GM21390 (cell line): Measurements from ENCODE around the gene ENPP3.

ENCODE experiments used
- ATAC-seq: cut with Tn5 transposase; IDR thresholded peaks from one replicate; pipeline ENCODE4 v1.9.1; 2021; ENCODE audit not compliant: unreplicated experiment

Gene ENPP3

DNA sequence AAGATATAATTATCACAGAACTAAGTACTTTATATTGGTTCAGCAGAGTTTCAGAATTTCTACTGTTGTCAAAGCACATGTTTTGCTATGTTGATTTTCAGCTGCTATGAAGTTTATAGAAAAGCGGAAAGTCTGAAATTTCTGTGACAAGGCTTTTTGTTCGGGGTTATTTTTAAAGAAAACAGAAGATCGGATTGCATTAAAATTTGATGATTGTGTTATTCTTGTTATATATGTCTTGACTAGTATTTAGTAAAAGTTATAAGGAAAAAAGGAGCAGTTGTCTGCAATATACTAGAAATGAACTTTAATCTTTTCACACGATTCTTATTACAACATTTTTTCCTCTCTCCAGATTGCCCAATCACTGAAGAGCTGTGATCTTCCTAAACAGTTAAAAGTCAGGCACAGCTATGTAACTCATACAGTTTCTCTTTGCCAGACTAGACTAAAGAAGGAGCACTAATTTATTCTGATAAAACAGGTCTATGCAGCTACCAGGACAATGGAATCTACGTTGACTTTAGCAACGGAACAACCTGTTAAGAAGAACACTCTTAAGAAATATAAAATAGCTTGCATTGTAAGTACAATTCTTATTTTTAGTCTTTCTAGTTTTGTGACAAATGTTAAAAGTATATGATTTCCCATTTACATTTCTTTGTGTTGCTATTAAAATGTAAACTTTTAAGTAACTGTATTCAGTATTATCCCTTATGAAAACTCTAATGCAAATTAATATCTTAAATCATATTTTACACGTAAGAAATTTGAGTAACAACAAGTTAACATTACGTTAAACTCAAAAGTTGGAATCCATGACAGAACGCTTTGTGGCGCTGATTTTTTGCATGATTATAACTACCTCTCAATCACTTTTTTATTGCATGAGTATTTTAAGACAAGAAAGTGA lies at the start of gene ENPP3:
Gene ENPP3, plus strand, starts transcription at position 423 of the 913 bp plus-strand sequence. Its CDS starts 83 bp downstream, at position 506.
- ATAC-seq: no peak

DNA sequence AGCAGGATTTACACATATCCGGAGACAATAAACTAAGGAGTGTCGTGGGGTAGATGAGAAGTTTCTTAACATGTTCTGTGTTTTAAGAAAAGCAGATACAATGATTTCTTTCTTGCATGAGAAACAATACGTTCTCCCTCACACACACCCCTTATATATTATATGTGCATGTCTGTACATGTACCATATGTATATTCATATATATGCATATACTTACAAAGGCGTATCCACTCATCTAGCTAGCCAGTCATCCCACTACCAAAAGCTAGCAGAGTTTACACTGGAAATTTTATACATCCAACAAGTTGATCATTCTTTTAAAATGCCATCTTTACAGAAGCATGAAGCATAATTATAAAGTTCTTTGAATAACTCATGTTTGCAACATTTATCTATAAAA lies 49.2 kb upstream of the ENPP3 start:
- no peak for ATAC-seq

DNA sequence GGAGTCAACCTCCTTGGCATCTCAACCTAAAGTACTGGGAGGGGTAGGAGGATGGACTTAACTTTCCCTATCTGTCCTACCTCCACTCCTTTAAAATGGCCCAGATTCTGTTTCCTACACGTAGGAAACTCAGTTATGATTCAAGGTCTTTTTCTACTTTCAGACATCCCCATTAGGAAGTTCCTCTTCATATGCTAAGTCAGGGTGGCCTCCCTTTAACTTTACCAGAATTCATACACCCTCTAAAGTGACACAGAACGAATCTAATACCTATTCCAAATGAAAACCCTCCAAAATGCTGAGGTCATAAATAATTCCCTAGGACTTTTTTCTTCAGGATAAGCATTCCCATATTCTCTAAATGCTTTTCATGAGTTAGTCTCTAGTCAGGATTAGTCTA lies 48.5 kb upstream of the ENPP3 start:
- ATAC-seq: no peak

DNA sequence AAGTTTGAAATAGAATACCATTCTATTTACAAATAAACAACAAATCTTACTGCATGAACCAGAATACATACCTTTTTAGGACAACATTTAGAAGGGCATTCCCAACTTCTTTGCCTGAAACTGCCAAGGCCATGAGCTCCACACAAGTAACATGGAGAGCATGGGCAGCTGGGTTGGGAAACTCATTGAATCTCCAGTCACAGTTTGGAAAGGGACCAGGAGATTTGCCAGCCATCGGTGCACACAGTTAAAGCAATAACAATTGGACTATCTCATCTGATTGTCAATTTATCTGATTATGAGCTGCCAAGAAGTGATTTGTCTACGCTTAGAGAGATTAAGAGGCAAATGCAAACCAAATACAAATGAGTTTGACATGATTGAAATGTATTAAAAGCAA lies 44.2 kb upstream of the ENPP3 start:
- no peak for ATAC-seq

DNA sequence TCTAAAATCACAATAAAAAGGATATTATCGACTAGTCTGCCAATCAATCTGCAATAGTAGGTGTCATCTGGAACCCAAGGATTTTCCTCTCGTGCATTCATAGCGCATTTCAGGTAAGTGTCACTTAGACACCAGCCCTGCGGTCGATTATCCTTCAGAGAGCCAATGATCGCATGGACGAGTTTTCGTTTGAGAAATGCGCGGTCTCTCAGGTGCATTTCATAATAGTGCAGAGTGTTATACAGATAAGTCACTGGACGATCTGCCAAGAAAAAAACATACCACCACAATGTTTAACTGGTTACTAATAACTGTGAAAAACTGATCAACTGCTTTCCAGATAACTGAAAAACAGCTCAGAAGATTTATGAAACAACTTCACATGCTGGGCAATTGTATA lies 43.0 kb upstream of the ENPP3 start:
- no peak for ATAC-seq

DNA sequence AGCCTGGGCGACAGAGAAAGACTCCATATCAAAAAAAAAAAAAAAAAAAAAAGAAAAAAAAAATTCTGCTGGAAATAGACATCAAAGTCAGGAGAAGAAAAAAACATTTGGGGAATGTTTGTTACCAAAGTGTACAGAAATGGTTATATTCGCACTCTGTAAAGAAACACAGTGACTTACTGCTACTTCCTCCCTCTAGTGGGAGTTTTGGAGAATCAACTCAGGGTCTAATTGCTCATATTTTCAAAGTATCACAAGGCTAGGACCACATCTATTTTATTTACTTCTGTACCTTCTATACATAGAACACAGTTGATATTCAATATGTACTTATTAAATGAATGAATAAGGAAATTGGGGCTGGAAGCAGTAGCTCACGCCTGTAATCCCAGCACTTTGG lies 39.7 kb upstream of the ENPP3 start:
- no peak for ATAC-seq

DNA sequence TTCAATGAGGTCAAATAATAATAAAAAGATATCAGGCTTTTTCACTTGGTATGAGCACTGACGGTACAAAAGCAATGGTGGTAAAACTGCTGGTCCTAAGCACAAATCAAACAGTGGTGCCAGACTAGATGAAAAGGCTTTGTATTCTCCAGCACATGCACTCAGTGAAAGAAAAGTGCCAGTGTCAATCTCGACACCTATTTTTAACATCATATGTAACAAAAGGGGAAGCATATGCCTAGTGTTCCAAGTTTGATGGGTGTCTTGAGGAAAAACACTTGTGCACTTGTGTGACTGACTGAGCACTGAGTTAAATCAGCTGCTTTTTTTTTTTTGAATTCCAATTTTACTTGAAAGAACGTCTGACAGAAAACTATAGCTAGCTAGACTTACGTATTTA lies 36.4 kb upstream of the ENPP3 start:
- no peak for ATAC-seq

DNA sequence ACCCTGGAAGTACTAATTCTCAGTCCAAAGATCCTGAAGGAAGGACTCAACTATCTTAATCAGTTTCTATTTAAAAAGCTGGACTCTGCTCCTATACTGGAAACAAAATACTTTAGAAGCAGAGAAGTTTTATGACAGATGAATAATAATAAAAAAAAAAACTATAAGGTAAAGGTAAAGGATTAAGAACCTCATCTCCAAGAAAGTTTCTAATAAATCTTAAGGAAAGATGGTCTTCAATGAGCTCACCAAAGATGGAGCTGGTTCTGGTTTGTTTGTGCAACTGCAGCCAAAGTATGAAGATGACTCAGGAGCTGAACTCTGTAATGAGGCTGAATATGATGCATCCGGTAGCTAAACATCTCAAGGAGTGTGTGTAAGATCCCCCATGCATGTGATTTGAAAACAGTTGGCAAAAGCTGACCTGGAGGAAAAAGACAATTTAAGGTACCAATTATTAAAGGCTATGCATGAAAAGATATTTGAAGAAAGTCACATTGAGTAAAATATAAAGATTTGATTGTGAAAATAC lies 34.3 kb upstream of the ENPP3 start:
- ATAC-seq: no peak

DNA sequence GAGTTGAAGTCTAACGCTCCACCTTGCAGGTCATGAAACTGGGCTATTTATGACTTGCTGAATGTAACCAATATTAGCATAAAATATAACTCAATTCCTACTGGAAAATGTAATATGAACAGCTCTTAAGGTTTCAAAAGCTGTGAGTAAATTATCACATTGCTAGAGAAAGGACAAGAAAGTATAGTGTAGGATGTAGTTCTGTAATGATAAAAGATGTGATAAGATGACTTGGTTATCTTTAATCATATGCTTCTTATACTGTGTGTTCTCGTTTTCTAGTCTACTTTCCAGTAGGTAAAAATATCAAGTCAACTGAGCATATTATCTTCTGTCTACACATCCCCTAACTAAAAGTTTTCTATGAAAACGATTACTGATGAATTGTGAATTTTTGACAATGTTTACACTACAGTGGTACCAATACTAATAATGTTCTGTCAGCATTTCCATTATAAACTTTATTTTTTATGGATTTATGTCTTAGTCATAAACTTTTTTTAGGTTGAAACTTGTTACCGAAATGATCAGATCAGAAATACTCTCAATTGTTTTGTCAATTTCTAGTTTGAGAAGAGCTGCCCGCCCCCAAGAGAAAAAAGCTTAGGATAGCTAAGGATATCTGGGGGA lies 23.7 kb upstream of the ENPP3 start:
- no peak for ATAC-seq

DNA sequence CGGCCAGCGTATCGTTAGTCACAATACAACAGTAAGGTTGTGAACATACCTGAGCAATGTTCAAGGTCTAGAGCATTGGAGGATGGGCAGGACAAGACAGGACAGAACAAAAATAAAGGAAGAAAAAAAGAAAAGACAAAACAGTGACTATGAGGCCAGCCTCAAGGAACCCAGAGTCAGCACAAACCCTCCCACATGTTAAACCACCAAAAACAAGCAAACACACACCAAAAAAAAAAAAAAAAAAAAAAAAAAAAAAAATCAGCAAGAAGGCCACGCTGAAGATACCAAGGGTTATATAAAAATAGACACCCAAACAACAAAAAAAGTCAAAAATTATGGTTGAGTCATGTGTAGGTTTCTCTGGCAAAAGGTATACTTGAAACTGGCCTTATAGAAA lies 21.8 kb upstream of the ENPP3 start:
- no peak for ATAC-seq

DNA sequence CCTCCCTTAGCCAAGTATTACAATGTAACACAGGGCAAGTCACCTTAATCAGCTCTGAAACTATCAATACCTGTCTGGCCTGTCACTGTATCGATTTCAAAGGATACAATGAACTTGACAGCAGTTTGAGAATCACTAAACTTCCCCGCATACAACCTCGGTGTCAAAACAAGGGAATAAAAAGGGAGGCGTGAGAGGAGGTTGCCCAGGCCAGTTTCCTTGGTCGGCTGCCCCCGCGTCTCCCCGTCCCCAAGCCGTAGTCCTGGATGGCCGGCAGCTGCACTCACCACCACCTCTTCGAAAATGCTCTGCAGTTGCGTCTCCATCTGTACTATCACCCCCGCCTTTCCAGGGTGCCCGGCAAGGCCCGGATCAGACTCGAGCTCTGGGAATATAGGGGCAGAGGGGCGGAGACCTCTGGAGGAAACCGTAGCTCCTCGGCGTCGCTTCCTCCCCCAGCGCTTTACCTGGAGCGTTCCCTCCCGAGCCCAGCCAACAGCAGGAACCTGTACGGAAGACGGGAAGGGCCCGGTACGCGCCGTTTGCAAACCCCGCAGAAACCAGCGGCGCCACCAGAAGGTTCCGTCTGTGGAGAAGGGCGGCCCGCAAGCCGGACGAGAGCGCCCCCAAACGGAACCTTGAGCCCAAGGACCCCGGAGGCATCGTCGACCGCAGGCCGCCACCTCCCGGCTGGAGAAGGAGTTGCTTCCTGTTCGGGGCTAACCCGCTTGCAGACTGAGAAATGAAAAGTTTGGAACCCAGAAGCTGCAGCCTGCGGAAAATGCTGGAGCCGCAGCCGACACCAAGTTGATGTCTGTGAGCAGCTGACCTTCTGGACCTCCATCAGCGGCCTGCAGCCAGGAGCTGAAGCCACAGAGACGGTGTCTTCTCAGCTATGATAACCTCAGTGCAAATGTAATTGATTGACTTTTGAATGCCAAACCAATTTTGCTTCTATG lies 9.1 kb upstream of the ENPP3 start, which contains the start of gene MED23:
Gene MED23, minus strand, starts transcription at position 519 of the 959 bp plus-strand sequence. Its CDS starts 193 bp downstream, at position 326.
- peak; percentile 98 for ATAC-seq

DNA sequence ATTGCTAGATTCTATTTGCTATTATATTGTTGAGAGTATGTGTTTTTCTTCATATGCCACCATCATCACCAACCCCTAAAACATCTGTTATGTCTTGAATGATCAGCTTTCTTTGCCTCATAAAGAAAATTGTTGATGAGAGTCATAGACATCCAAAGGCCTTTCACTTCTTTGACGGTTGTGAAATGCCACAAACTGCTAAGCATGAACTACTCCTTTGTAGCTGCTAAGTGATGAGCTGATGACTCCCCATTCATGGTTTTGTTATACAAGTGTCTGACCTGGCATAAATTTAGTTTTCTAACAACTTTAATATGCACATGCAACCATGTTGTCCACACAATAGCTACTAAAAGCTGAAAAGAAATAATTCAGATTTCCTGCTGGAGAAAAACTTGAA lies 8.4 kb upstream of the ENPP3 start:
- ATAC-seq: no peak

DNA sequence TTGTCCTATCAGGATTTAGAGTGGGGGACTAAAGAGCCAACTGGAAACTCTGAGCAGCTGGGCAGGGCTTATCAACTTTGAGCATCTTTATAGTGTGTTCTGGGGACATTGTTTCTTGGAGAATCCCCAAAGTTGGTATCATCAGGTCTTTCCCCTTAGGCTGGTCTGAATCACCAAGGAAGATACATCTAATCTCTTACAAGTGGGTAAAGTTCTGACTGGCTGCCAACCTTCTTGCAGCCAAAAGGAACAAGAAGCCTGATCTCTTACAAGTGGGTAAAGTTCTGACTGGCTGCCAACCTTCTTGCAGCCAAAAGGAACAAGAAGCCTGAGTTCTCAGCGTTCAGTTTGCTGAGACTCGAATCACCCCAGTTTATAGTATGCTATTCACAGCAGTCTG lies 7.5 kb upstream of the ENPP3 start:
- ATAC-seq: no peak

DNA sequence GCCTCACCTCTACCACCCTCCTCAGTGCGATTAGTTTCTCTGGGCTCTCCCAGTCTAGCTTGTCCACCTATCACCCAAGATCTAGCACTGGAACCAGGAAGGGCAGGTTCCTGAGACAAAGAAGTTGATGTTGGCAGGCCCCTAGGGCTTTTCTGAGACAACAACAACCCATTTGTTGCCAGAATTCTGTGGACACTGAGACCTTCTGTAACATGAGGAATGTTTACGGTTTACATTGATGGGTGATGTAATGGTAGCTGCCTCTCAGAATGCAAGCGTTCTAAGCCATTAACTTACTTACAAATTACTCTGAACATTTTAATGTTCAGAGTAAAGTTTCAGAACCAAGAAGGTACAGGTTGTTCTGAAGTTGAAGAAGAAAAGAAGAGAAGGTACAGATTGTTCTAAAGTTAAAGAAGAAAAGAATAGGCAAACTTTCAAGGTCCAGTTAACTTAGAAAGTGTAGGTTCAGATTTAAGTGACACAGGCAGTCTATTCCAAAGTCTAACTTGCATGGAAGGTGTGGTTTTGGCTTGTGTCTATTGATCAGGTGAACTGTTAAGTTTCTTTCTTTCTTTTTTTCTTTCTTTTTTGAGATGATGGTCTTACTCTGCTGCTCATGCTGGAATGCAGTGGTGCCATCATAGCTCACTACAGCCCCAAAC lies 5.3 kb upstream of the ENPP3 start:
- no peak for ATAC-seq

DNA sequence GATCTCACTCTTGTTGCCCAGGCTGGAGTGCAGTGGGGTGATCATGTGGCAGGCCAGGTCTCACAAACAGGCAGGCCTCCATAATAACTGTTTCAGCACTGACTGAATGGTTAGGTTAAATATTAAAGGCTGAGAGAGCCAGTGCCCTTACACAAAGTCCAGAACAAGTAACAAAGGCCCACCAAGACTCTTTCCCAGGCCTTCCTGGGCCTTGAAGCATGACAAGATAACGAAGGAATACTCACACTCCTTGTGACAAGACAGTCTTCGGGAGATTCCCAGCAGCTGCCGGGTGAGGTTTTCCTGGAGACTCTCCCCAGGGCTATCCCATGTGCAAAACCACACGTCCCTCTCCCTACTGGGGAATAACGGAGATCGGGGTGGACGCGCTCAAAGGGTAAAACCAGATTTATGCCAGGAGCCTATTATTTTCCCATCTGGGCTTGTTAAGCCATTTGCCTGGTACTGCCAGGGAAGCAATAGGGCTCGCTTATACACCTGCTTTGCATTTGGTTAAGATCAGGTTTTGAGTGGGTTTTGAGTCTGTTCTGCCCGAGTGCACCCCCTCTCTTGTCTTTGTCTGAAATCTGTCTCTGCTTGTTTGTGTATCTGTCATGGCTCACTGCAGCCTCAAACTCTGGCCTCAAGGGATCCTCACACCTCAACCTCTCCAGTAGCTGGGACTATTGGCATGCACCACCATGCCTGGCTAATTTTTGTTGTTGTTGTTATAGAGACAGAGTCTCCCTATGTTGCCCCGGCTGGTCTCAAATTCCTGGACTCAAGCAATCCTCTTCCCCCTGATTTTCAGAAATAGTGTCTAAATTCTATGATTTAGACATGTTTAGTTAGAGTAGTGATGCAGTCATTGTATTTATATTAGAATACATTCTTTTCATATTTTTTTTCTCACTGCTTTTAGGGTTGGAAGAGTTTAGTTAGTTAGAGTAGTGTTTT lies 1.4 kb upstream of the ENPP3 start:
- ATAC-seq: peak; percentile 81

DNA sequence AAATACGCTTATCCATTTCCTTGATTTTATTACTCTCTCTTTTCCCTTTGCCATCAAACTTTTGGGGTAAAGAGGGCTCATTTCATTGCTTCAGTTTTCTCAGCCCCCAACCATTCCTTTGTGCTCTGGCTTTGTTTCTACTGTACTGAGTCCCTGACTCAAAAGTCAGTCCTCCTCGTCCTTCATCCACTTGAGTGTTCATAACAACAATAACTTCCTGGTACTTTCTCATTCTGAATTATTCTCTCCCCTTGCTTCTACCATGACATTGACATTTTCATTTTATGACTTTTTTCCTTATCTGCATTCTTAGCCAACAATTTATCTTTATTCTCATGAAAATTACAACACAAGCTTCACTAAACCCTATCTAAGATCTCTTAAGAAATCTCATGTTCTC lies 911 bp downstream of the ENPP3 start:
- no peak for ATAC-seq

DNA sequence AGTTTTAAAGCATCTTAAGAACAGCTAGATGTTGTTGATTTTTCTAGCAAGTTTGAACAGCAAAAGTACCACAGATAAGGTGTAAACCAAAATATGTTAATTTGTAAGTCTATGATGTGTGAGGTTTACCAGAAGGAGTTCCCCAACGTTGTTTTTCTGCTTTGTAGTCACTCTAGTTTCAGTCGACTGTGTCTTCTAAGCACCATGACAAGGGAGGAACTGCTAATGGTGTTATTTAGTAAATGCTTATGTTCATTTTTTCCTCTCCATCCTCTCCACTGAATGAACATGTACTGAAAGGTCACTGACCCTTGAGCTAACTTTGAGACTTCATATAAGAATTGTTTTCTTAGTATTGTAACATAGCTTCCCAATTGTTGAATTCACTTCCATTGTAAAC lies 3.0 kb downstream of the ENPP3 start:
- no peak for ATAC-seq

DNA sequence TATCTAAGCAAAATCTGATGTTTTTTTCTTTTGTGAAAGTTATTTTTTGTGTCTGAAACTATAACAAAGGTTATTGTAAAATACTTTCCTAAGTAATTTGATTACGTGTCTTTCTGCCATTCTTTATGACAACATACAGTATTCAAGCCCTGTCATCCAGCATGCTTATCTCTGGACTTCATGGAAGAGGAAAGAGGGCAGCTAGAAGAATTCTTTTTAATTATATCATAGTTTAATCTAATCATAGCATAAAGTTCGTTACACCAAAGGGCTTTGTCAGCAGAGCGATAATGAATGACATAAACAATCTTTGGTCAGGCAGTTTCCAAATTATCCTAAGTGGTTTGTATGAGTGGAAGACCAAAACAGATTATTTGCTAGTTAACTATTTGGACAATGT lies 3.5 kb downstream of the ENPP3 start:
- ATAC-seq: no peak

DNA sequence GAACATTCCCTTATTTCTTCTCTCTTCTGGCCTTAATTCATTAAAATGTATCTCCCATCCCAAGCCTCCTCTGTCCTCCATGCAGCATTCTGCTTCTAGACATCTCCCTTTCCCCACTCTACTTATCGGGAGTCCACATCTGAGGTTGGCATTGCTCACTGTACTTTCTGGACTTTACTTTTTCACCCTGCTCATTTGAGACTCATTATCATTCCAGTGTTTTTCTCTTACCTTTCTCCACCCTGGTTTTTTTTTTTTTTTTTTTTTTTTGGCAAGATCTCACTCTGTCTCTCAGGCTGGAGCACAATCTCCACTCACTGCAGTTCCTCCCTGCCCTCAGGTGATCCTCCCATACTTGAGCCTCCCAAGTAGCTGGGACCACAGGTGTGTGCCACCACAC lies 4.5 kb downstream of the ENPP3 start:
- no peak for ATAC-seq
